ENCODE measurements around the gene FBXL12.

The FBXL12 gene

GRCh38 chr19:9811139-9811538, 7.7 kb downstream of the FBXL12 start:
- Histone ChIP-seq H3K27ac (ENCODE audit: low read length) (no peak overlapping the region), H3K4me1 (ENCODE audit: control insufficient read depth, insufficient read depth, low read length) (no peaks in the 10 kb centered on the region), H3K9me3 (ENCODE audit: control insufficient read depth in 2 of 2, low read length in 2 of 2) (no peaks in the 10 kb centered on the region), H3K9ac (ENCODE audit: low read length in 2 of 2) (no peak overlapping the region), H3K4me3 (ENCODE audit: low read length in 2 of 2) (no peak overlapping the region), H3K36me3 (ENCODE audit: control insufficient read depth in 2 of 2, insufficient read depth in 2 of 2, low read length in 2 of 2) (peaks cover 21 to 36% of the 10 kb centered on the region in 2 donors), H3K27me3 (ENCODE audit: control insufficient read depth in 1 of 2, insufficient read depth in 2 of 2, low read length in 2 of 2) (no peaks in the 10 kb centered on the region)

GRCh38 chr19:9808855-9809824, 9.7 kb downstream of the FBXL12 start:
- Histone ChIP-seq H3K4me1 (ENCODE audit: control insufficient read depth, insufficient read depth, low read length) (no peaks in the 10 kb centered on the region), H3K27ac (ENCODE audit: low read length) (no peak overlapping the region), H3K27me3 (ENCODE audit: control insufficient read depth in 1 of 2, insufficient read depth in 2 of 2, low read length in 2 of 2) (no peaks in the 10 kb centered on the region), H3K9me3 (ENCODE audit: control insufficient read depth in 2 of 2, low read length in 2 of 2) (no peaks in the 10 kb centered on the region), H3K9ac (ENCODE audit: low read length in 2 of 2) (no peak overlapping the region), H3K36me3 (ENCODE audit: control insufficient read depth in 2 of 2, insufficient read depth in 2 of 2, low read length in 2 of 2) (peaks cover 24 to 36% of the 10 kb centered on the region in 2 donors), H3K4me3 (ENCODE audit: low read length in 2 of 2) (no peak overlapping the region)

DNA sequence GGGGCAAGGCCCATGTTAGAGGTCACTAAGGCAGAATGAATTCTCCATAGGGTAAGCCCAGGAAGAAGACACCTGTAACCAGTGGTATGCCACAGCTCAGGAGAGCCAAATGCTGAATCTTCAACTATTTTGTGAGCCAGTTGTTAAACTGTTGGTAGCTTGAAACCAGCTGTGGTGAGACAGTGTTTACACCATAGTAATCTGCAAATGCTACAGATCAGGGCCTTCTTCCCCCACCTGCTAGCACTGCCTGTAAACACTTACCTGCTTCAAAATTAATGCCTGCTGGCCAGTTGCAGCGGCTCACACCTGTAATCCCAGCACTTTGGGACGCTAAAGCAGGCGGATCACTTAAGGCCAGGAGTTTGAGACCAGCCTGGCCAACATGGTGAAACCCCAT, 12.1 kb downstream of the FBXL12 start:
- no peaks in the 10 kb centered on the region for H3K9me3 ChIP-seq (ENCODE audit: control insufficient read depth in 2 of 2, low read length in 2 of 2)
- no peaks in the 10 kb centered on the region for H3K4me1 ChIP-seq (ENCODE audit: control insufficient read depth, insufficient read depth, low read length)
- H3K27me3 ChIP-seq (ENCODE audit: control insufficient read depth in 1 of 2, insufficient read depth in 2 of 2, low read length in 2 of 2) = no peaks in the 10 kb centered on the region
- H3K4me3 ChIP-seq (ENCODE audit: low read length in 2 of 2) = no peak overlapping the region
- H3K27ac ChIP-seq (ENCODE audit: low read length) = no peak overlapping the region
- peaks cover 24 to 36% of the 10 kb centered on the region in 2 donors for H3K36me3 ChIP-seq (ENCODE audit: control insufficient read depth in 2 of 2, insufficient read depth in 2 of 2, low read length in 2 of 2)
- no peak overlapping the region for H3K9ac ChIP-seq (ENCODE audit: low read length in 2 of 2)

GRCh38 chr19:9801976-9802375, 16.9 kb downstream of the FBXL12 start:
- Histone ChIP-seq H3K27ac (ENCODE audit: low read length) (no peak overlapping the region), H3K27me3 (ENCODE audit: control insufficient read depth in 1 of 2, insufficient read depth in 2 of 2, low read length in 2 of 2) (no peaks in the 10 kb centered on the region), H3K36me3 (ENCODE audit: control insufficient read depth in 2 of 2, insufficient read depth in 2 of 2, low read length in 2 of 2) (peaks cover 3 to 10% of the 10 kb centered on the region in 2 donors), H3K9ac (ENCODE audit: low read length in 2 of 2) (no peak overlapping the region), H3K4me3 (ENCODE audit: low read length in 2 of 2) (no peak overlapping the region), H3K4me1 (ENCODE audit: control insufficient read depth, insufficient read depth, low read length) (no peaks in the 10 kb centered on the region), H3K9me3 (ENCODE audit: control insufficient read depth in 2 of 2, low read length in 2 of 2) (no peaks in the 10 kb centered on the region)

GRCh38 chr19:9799162-9799561, 19.7 kb downstream of the FBXL12 start:
- H3K27ac ChIP-seq (ENCODE audit: low read length) = no peak overlapping the region
- no peaks in the 10 kb centered on the region for H3K36me3 ChIP-seq (ENCODE audit: control insufficient read depth in 2 of 2, insufficient read depth in 2 of 2, low read length in 2 of 2)
- peaks cover 3% of the 10 kb centered on the region for H3K4me1 ChIP-seq (ENCODE audit: control insufficient read depth, insufficient read depth, low read length)
- H3K4me3 ChIP-seq (ENCODE audit: low read length in 2 of 2) = no peak overlapping the region
- no peaks in the 10 kb centered on the region for H3K9me3 ChIP-seq (ENCODE audit: control insufficient read depth in 2 of 2, low read length in 2 of 2)
- H3K27me3 ChIP-seq (ENCODE audit: control insufficient read depth in 1 of 2, insufficient read depth in 2 of 2, low read length in 2 of 2) = no peaks in the 10 kb centered on the region
- no peak overlapping the region for H3K9ac ChIP-seq (ENCODE audit: low read length in 2 of 2)

- no peak overlapping the region for H3K4me3 ChIP-seq (ENCODE audit: low read length in 2 of 2)
- H3K9me3 ChIP-seq (ENCODE audit: control insufficient read depth in 2 of 2, low read length in 2 of 2) = no peaks in the 10 kb centered on the region
- peaks cover 7% of the 10 kb centered on the region for H3K4me1 ChIP-seq (ENCODE audit: control insufficient read depth, insufficient read depth, low read length)
- H3K27me3 ChIP-seq (ENCODE audit: control insufficient read depth in 1 of 2, insufficient read depth in 2 of 2, low read length in 2 of 2) = no peaks in the 10 kb centered on the region
- H3K9ac ChIP-seq (ENCODE audit: low read length in 2 of 2) = no peak overlapping the region
- no peak overlapping the region for H3K27ac ChIP-seq (ENCODE audit: low read length)
- H3K36me3 ChIP-seq (ENCODE audit: control insufficient read depth in 2 of 2, insufficient read depth in 2 of 2, low read length in 2 of 2) = no peaks in the 10 kb centered on the region
These were observed 21.0 kb downstream of the FBXL12 start for GRCh38 chr19:9797871-9798270.

DNA sequence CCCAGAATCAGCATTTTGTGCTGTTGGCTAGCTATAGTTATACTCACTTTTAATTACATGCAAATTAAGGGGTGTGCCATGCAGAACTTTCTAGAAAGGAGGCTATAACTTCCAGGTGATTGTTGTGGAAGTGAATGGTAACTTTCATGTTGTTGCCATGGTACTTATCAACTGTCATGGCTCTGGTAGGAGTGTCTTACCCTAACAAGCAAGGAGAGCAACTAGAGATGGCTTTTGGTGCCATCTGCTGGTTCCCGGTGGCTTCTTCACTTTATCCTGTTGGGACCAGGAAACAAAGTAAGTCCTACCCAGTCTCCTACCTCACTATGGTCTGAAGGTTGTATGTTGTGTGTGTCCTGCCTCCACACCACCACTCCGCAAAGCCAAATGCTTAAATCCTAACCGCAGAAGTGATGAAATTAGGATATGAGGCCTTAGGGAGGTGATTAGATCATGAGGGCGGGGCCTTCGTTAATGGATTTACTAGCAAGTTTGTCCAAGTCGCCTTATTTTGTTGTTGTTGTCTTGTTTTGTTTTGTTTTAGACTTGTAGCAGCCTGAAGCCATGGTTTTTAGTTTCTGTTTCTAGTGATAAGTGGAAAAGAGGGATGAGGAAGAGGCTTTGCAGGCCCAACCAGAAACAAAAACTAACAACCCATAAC, 22.6 kb downstream of the FBXL12 start:
- Histone ChIP-seq H3K36me3 (ENCODE audit: control insufficient read depth in 2 of 2, insufficient read depth in 2 of 2, low read length in 2 of 2) (no peaks in the 10 kb centered on the region), H3K27ac (ENCODE audit: low read length) (no peak overlapping the region), H3K4me1 (ENCODE audit: control insufficient read depth, insufficient read depth, low read length) (peaks cover 11% of the 10 kb centered on the region), H3K4me3 (ENCODE audit: low read length in 2 of 2) (no peak overlapping the region), H3K9me3 (ENCODE audit: control insufficient read depth in 2 of 2, low read length in 2 of 2) (no peaks in the 10 kb centered on the region), H3K27me3 (ENCODE audit: control insufficient read depth in 1 of 2, insufficient read depth in 2 of 2, low read length in 2 of 2) (no peaks in the 10 kb centered on the region), H3K9ac (ENCODE audit: low read length in 2 of 2) (no peak overlapping the region)

DNA sequence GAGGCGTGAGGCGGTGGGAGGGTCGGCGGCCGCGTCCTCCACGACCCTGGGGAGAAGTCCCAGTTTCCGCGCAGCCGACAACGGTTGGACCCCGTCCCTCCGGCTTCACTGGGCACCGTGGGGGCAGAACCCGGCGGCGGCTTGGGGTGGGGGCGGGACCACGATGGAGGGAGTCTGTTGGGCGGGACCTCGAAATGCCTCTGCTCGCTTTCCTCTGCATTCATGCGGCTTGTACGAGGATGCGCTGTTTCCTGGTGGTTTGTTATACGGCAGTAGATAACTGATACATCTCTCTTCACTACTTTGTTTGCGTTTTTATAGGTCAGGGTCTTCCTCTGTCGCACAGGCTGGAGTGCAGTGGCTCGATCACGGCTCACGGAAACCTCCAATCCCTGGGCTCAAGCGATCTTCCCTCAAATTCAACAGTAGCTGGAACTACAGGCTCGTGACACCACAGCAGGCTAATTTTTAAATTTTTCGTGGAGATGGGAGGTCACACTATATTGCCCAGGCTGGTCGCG, 25.7 kb downstream of the FBXL12 start:
- peak overlapping the region; percentile 65 to 76 for H3K9ac ChIP-seq (ENCODE audit: low read length in 2 of 2)
- H3K9me3 ChIP-seq (ENCODE audit: control insufficient read depth in 2 of 2, low read length in 2 of 2) = no peaks in the 10 kb centered on the region
- peak overlapping the region; percentile 73 to 86 for H3K4me3 ChIP-seq (ENCODE audit: low read length in 2 of 2)
- H3K36me3 ChIP-seq (ENCODE audit: control insufficient read depth in 2 of 2, insufficient read depth in 2 of 2, low read length in 2 of 2) = no peaks in the 10 kb centered on the region
- no peaks in the 10 kb centered on the region for H3K27me3 ChIP-seq (ENCODE audit: control insufficient read depth in 1 of 2, insufficient read depth in 2 of 2, low read length in 2 of 2)
- peak overlapping the region; percentile 96 for H3K27ac ChIP-seq (ENCODE audit: low read length)
- peaks cover 26% of the 10 kb centered on the region for H3K4me1 ChIP-seq (ENCODE audit: control insufficient read depth, insufficient read depth, low read length)

DNA sequence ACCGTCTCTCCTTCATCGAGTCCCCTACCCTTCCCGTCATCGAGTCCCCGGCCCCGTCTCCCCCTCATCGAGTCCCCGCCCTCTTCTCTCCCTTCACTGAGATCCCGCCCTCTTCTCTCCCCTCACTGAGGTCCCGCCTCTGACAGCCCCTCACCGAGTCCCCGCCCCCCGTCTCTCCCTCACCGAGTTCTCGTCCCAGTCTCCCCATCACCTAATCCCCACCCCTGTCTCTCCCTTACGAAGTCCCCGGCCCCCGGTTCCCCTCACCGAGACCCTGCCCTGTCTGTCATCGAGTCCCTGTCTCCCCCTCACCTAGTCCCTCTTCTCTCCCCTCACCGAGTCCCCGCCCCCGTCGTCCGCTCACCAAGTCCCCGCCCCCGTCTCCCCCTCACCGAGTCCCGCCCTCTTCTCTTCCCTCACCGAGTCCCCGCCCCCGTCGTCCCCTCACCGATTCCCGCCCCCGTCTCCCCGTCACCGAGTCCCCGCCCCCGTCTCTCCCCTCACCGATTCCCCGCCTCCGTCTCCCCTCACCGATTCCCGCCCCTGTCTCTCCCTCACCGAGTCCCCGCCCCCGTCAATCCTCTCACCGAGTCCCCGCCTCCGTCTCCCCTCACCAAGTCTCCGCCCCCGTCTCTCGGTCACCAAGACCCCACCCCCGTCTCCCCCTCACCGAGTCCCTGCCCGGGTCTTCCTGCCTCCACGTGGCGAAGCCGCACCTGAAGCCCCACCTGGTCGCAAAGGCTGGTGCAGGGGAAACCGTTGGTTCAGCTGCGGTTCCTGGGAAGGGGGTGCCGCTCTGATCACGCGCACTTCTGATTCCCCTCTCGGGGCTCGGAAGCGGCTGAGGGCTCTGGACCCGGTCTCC, 26.4 kb downstream of the FBXL12 start:
- Histone ChIP-seq H3K4me3 (ENCODE audit: low read length in 2 of 2) (peak overlapping the region; percentile 73 to 86), H3K36me3 (ENCODE audit: control insufficient read depth in 2 of 2, insufficient read depth in 2 of 2, low read length in 2 of 2) (no peaks in the 10 kb centered on the region), H3K27ac (ENCODE audit: low read length) (peak overlapping the region; percentile 96), H3K9ac (ENCODE audit: low read length in 2 of 2) (peak overlapping the region; percentile 76 to 85), H3K9me3 (ENCODE audit: control insufficient read depth in 2 of 2, low read length in 2 of 2) (no peaks in the 10 kb centered on the region), H3K27me3 (ENCODE audit: control insufficient read depth in 1 of 2, insufficient read depth in 2 of 2, low read length in 2 of 2) (no peaks in the 10 kb centered on the region), H3K4me1 (ENCODE audit: control insufficient read depth, insufficient read depth, low read length) (peaks cover 26% of the 10 kb centered on the region)

GRCh38 chr19:9791552-9792205, 27.2 kb downstream of the FBXL12 start:
- H3K27me3 ChIP-seq (ENCODE audit: control insufficient read depth in 1 of 2, insufficient read depth in 2 of 2, low read length in 2 of 2) = no peaks in the 10 kb centered on the region
- H3K27ac ChIP-seq (ENCODE audit: low read length) = peak overlapping the region; percentile 96
- no peaks in the 10 kb centered on the region for H3K36me3 ChIP-seq (ENCODE audit: control insufficient read depth in 2 of 2, insufficient read depth in 2 of 2, low read length in 2 of 2)
- peaks cover 29% of the 10 kb centered on the region for H3K4me1 ChIP-seq (ENCODE audit: control insufficient read depth, insufficient read depth, low read length)
- peak overlapping the region; percentile 72 to 75 for H3K4me3 ChIP-seq (ENCODE audit: low read length in 2 of 2)
- H3K9me3 ChIP-seq (ENCODE audit: control insufficient read depth in 2 of 2, low read length in 2 of 2) = no peaks in the 10 kb centered on the region
- peak overlapping the region; percentile 73 to 85 for H3K9ac ChIP-seq (ENCODE audit: low read length in 2 of 2)

Data from stomach smooth muscle (tissue), 2 donors.